Cardiac fibroblast (primary cell): ENCODE measurements around the gene EYS.

Experiments used
- DNase-seq, 2 donors: peaks; one replicate each; pipeline versions ENCODE4 v3.0.0 to v3.0.0-alpha.2; 2010; ENCODE audit warnings: low read depth in 2 of 2
- H3K4me3 ChIP-seq, 2 donors: replicated peaks in 1 of 2; 1 replicate in 1 of 2; 2 replicates in 1 of 2; pipeline ENCODE4 v1.5.1; 2011; ENCODE audit warnings: low read depth in 2 of 2, low read length in 2 of 2, mild to moderate bottlenecking in 2 of 2, moderate library complexity in 1 of 2
- CTCF ChIP-seq: IDR thresholded peaks from one replicate; pipeline ENCODE4 v1.5.1; 2011; ENCODE audit warnings: low read depth, mild to moderate bottlenecking, low read length, inconsistent platforms

Gene EYS

GRCh38 chr6:63714091-63714490 lies 1992.9 kb downstream of the EYS start:
- no peak for TF ChIP-seq CTCF
- no peak for DNase-seq
- H3K4me3 ChIP-seq: no peak overlapping the region

GRCh38 chr6:63713332-63713731 lies 1993.7 kb downstream of the EYS start:
- no peak for DNase-seq
- no peak overlapping the region for H3K4me3 ChIP-seq
- no peak for TF ChIP-seq CTCF

GRCh38 chr6:63709148-63709547 lies 1997.9 kb downstream of the EYS start:
- no peak for TF ChIP-seq CTCF
- DNase-seq: no peak
- H3K4me3 ChIP-seq: no peak overlapping the region

- DNase-seq: no peak
- H3K4me3 ChIP-seq: no peak overlapping the region
- no peak for TF ChIP-seq CTCF
Measured at GRCh38 chr6:63708631-63709030, 1998.4 kb downstream of the EYS start.

- no peak overlapping the region for H3K4me3 ChIP-seq
- no peak for DNase-seq
- TF ChIP-seq CTCF: no peak
Measured at GRCh38 chr6:63706630-63707029, 2000.4 kb downstream of the EYS start.

GRCh38 chr6:63705707-63706106 lies 2001.3 kb downstream of the EYS start:
- H3K4me3 ChIP-seq: no peak overlapping the region
- DNase-seq: no peak
- no peak for TF ChIP-seq CTCF

- DNase-seq: peak in 1 of 2 donors; percentile 3
- H3K4me3 ChIP-seq: no peak overlapping the region
- no peak for TF ChIP-seq CTCF
Measured at GRCh38 chr6:63690221-63690620, 2016.8 kb downstream of the EYS start.
